Measurements from ENCODE around the gene PIGU.
"Not testable (repeated sequence)": the region's sequence is repeated elsewhere in the genome, so short reads cannot be mapped to it uniquely, and the experiment has no call there.

The PIGU gene

GRCh38 chr20:34618676-34619075, 58.2 kb downstream of the PIGU start:
- no peak for FAIRE-seq

GRCh38 chr20:34616913-34617312, 60.0 kb downstream of the PIGU start:
- FAIRE-seq = not testable (repeated sequence)

- FAIRE-seq = no peak
Measured at GRCh38 chr20:34615477-34615876, 61.4 kb downstream of the PIGU start.

GRCh38 chr20:34611976-34612375, 64.9 kb downstream of the PIGU start:
- FAIRE-seq = not testable (repeated sequence)

- no peak for FAIRE-seq
Measured at GRCh38 chr20:34607066-34607465, 69.8 kb downstream of the PIGU start.

GRCh38 chr20:34604980-34605788, 71.7 kb downstream of the PIGU start:
- no peak for FAIRE-seq

GRCh38 chr20:34600892-34601653, 75.8 kb downstream of the PIGU start:
- no peak for FAIRE-seq

GRCh38 chr20:34595377-34596184, 81.3 kb downstream of the PIGU start:
- FAIRE-seq = no peak

- no peak for FAIRE-seq
Measured at GRCh38 chr20:34586488-34587163, 90.3 kb downstream of the PIGU start.

GRCh38 chr20:34585019-34585418, 91.9 kb downstream of the PIGU start:
- FAIRE-seq = no peak

GRCh38 chr20:34583544-34583943, 93.3 kb downstream of the PIGU start:
- FAIRE-seq = no peak

GRCh38 chr20:34582911-34583310, 94.0 kb downstream of the PIGU start:
- FAIRE-seq = no peak

- FAIRE-seq = no peak
Measured at GRCh38 chr20:34582221-34582620, 94.7 kb downstream of the PIGU start.

- FAIRE-seq = no peak
Measured at GRCh38 chr20:34581341-34582184, 95.3 kb downstream of the PIGU start.

- no peak for FAIRE-seq
Measured at GRCh38 chr20:34579979-34580940, 96.6 kb downstream of the PIGU start.

GRCh38 chr20:34579191-34579978, 97.5 kb downstream of the PIGU start:
- FAIRE-seq = no peak

GRCh38 chr20:34578521-34578920, 98.4 kb downstream of the PIGU start:
- no peak for FAIRE-seq

- no peak for FAIRE-seq
Measured at GRCh38 chr20:34578025-34578424, 98.9 kb downstream of the PIGU start.

GRCh38 chr20:34577061-34577460, 99.8 kb downstream of the PIGU start:
- FAIRE-seq = no peak

GRCh38 chr20:34575756-34576155, 101.1 kb downstream of the PIGU start:
- FAIRE-seq = no peak
